ENCODE measurements around the gene FOXD4L6. TPM values are rescaled to one million over a fixed set of nuclear protein-coding genes. Genes with fewer than 3 reads are reported as not detected.
"Not testable (repeated sequence)": the region's sequence is repeated elsewhere in the genome, so short reads cannot be mapped to it uniquely, and the experiment has no call there.

FOXD4L6 gene
- total and polyA plus RNA-seq, 9 of the 15 experiments (the other 6 are each of a cell fraction or from before 2014, with no cell fraction given), result not detected

DNA sequence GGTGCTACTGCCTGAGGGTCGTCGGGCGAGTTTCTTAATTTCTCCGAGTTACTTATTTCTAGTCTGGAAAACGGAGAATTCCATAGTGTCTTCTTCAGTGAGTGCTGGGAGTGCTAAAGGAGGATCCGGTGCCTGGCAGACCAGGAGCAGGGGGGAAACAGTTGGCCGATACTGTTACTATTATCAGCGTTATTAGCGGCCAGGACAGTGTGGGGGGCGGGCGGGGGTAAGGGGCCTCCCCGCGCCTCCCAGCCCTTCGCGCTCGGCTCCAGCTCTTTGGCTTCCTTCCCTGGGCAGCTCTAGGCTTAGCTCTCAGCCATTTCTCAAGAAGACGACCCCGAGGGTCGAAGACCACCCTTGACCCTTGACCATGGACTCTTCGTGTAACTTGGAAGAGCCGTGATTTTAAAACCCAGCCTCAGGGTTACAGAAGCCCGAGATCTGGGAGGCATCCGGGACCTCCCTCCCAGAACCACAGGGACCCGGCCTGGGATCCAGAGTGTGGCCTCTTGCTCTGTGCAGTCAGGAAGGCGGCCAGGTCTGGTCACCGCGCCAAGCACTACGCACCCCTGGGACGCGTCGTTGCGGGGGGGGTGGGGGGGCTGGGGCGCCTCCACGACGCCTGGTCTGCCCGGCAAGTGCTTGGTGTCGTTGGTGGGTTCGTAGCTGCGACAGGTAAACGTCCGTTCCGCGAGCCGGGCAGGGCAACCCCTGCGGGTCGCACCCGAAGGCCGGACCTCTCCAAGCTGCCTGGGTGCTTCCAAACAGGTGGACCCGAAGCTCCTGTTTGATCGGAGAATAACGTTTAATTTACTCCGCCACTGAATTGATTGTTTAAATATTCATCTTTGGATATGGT is 4.0 kb downstream of the FOXD4L6 start:
- H3K4me1 ChIP-seq (replicated peaks in 1 of 2; ENCODE audit: control insufficient read depth in 2 of 2, insufficient read depth in 2 of 2, low read length in 2 of 2); DNase-seq (ENCODE audit: extremely low read depth in 1 of 4, low spot score in 3 of 4); H3K9ac ChIP-seq (ENCODE audit: insufficient read depth in 1 of 2, low read depth in 2 of 2, low read length in 2 of 2); H4K20me1 ChIP-seq (replicated peaks; ENCODE audit: control insufficient read depth, insufficient read depth, low read length); CTCF ChIA-PET (ENCODE audit: low intra/inter-chr PET ratio); in situ Hi-C loops (cut with MboI); H3K9me1 ChIP-seq (ENCODE audit: control insufficient read depth, insufficient read depth, low read length); H3K36me3 ChIP-seq (ENCODE audit: control insufficient read depth, insufficient read depth, low read length); H2AFZ ChIP-seq (ENCODE audit: low read depth, low read length); FAIRE-seq; H3K4me3 ChIP-seq; H3K27me3 ChIP-seq (ENCODE audit: control insufficient read depth in 2 of 2, insufficient read depth in 2 of 2, low read length in 2 of 2); intact Hi-C loops (cut with micrococcal nuclease); ATAC-seq; BruUV-seq (replicated peaks); H3K4me2 ChIP-seq (ENCODE audit: insufficient read depth, low read length); H3K79me2 ChIP-seq (ENCODE audit: control insufficient read depth, insufficient read depth, low read length); H3K9me3 ChIP-seq (replicated peaks; ENCODE audit: control insufficient read depth, insufficient read depth, low read depth, low read length); POLR2A ChIA-PET; H3K27ac ChIP-seq (ENCODE audit: extremely low read depth, low read depth, low read length): not testable (repeated sequence)
- 45% methylated on average over 5 of the region's 52 CpGs for WGBS (ENCODE audit: insufficient coverage, low coverage, missing lambda C conversion rate)

DNA sequence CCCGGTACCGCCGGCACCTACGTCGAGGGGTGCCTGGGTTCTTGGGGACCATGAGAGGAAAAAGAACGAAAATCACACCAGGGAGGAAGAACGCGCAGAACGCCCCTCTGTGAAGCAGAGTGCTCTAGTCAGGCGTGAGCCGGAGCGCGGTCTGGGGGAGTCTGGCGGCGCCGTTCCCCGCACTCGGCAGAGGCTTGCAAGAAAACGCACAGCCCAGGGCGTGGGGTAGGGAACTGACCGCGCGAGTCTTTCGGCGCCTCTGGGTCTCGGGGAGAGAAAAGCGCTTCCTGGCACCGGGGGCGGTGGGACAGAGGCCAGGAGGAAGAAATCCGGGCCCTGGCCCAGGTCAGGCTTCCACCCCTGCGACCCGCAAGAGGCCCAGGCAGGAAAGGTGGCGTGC is 4.7 kb downstream of the FOXD4L6 start:
- H3K9ac ChIP-seq (ENCODE audit: insufficient read depth in 1 of 2, low read depth in 2 of 2, low read length in 2 of 2); H3K27me3 ChIP-seq (ENCODE audit: control insufficient read depth in 2 of 2, insufficient read depth in 2 of 2, low read length in 2 of 2); POLR2A ChIA-PET; H3K9me1 ChIP-seq (ENCODE audit: control insufficient read depth, insufficient read depth, low read length); H3K27ac ChIP-seq (ENCODE audit: extremely low read depth, low read depth, low read length); FAIRE-seq; CTCF ChIA-PET (ENCODE audit: low intra/inter-chr PET ratio); DNase-seq (ENCODE audit: extremely low read depth in 1 of 4, low spot score in 3 of 4); H2AFZ ChIP-seq (ENCODE audit: low read depth, low read length); ATAC-seq; H3K9me3 ChIP-seq (replicated peaks; ENCODE audit: control insufficient read depth, insufficient read depth, low read depth, low read length); in situ Hi-C loops (cut with MboI); H3K4me2 ChIP-seq (ENCODE audit: insufficient read depth, low read length); H3K79me2 ChIP-seq (ENCODE audit: control insufficient read depth, insufficient read depth, low read length); H3K4me3 ChIP-seq; intact Hi-C loops (cut with micrococcal nuclease); H3K36me3 ChIP-seq (ENCODE audit: control insufficient read depth, insufficient read depth, low read length); H4K20me1 ChIP-seq (replicated peaks; ENCODE audit: control insufficient read depth, insufficient read depth, low read length); BruUV-seq (replicated peaks); H3K4me1 ChIP-seq (replicated peaks in 1 of 2; ENCODE audit: control insufficient read depth in 2 of 2, insufficient read depth in 2 of 2, low read length in 2 of 2): not testable (repeated sequence)
- no CpG with 5 or more reads among the region's 33 CpGs for WGBS (ENCODE audit: insufficient coverage, low coverage, missing lambda C conversion rate)

DNA sequence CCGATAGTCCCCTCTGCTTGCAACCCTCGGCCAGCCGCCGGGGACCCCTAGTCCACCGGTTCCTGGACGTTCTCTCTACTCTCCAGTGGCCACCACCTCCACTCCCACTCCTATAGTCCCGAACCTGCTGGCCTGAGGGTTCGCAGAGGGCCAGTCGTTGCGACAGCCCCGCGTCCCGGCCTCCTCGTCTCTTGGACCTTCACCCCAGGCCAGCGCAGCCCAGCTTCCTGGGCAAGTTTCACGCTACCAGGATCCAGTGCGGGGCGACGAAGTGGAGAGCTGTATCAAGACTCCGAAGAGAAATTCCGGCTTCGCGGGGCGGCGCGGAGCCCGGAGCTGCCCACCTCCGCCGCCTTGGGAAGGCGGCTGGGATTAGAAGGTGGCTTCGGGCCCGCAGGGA is 5.1 kb downstream of the FOXD4L6 start:
- DNase-seq (ENCODE audit: extremely low read depth in 1 of 4, low spot score in 3 of 4); BruUV-seq (replicated peaks); H3K36me3 ChIP-seq (ENCODE audit: control insufficient read depth, insufficient read depth, low read length); POLR2A ChIA-PET; H3K9ac ChIP-seq (ENCODE audit: insufficient read depth in 1 of 2, low read depth in 2 of 2, low read length in 2 of 2); H3K9me3 ChIP-seq (replicated peaks; ENCODE audit: control insufficient read depth, insufficient read depth, low read depth, low read length); in situ Hi-C loops (cut with MboI); H3K9me1 ChIP-seq (ENCODE audit: control insufficient read depth, insufficient read depth, low read length); H3K4me2 ChIP-seq (ENCODE audit: insufficient read depth, low read length); H3K4me1 ChIP-seq (replicated peaks in 1 of 2; ENCODE audit: control insufficient read depth in 2 of 2, insufficient read depth in 2 of 2, low read length in 2 of 2); H3K79me2 ChIP-seq (ENCODE audit: control insufficient read depth, insufficient read depth, low read length); ATAC-seq; H3K27ac ChIP-seq (ENCODE audit: extremely low read depth, low read depth, low read length); H3K4me3 ChIP-seq; H3K27me3 ChIP-seq (ENCODE audit: control insufficient read depth in 2 of 2, insufficient read depth in 2 of 2, low read length in 2 of 2); H2AFZ ChIP-seq (ENCODE audit: low read depth, low read length); CTCF ChIA-PET (ENCODE audit: low intra/inter-chr PET ratio); intact Hi-C loops (cut with micrococcal nuclease); FAIRE-seq; H4K20me1 ChIP-seq (replicated peaks; ENCODE audit: control insufficient read depth, insufficient read depth, low read length): not testable (repeated sequence)
- no CpG with 5 or more reads among the region's 32 CpGs for WGBS (ENCODE audit: insufficient coverage, low coverage, missing lambda C conversion rate)

DNA sequence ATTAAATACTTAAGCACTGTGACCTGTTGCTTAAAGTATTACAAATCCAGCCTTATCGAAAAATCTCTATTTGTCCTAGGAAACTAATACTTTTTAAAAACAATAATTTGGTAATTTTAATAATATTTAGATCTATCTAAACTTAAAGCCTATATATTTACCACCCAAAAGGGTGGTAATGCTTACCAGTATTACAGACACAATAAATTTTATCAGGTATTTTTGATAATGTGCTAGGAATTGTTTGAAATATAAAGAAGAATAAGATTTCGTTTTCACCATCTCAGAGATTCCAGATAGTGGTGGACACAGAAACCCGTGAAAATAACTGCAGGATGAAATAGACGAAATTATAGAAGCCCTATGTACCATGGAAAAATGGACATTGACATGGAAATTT is 7.8 kb downstream of the FOXD4L6 start:
- H3K27me3 ChIP-seq (ENCODE audit: control insufficient read depth in 2 of 2, insufficient read depth in 2 of 2, low read length in 2 of 2); intact Hi-C loops (cut with micrococcal nuclease); H3K4me3 ChIP-seq; H2AFZ ChIP-seq (ENCODE audit: low read depth, low read length); POLR2A ChIA-PET; H4K20me1 ChIP-seq (replicated peaks; ENCODE audit: control insufficient read depth, insufficient read depth, low read length); H3K36me3 ChIP-seq (ENCODE audit: control insufficient read depth, insufficient read depth, low read length); H3K9me3 ChIP-seq (replicated peaks; ENCODE audit: control insufficient read depth, insufficient read depth, low read depth, low read length); H3K9me1 ChIP-seq (ENCODE audit: control insufficient read depth, insufficient read depth, low read length); H3K4me2 ChIP-seq (ENCODE audit: insufficient read depth, low read length); H3K9ac ChIP-seq (ENCODE audit: insufficient read depth in 1 of 2, low read depth in 2 of 2, low read length in 2 of 2); BruUV-seq (replicated peaks); CTCF ChIA-PET (ENCODE audit: low intra/inter-chr PET ratio); DNase-seq (ENCODE audit: extremely low read depth in 1 of 4, low spot score in 3 of 4); H3K4me1 ChIP-seq (replicated peaks in 1 of 2; ENCODE audit: control insufficient read depth in 2 of 2, insufficient read depth in 2 of 2, low read length in 2 of 2); ATAC-seq; H3K27ac ChIP-seq (ENCODE audit: extremely low read depth, low read depth, low read length); FAIRE-seq; H3K79me2 ChIP-seq (ENCODE audit: control insufficient read depth, insufficient read depth, low read length); in situ Hi-C loops (cut with MboI): not testable (repeated sequence)
- WGBS (ENCODE audit: insufficient coverage, low coverage, missing lambda C conversion rate), result no CpG with 5 or more reads among the region's 4 CpGs
